HEK293T (cell line): Measurements from ENCODE around the gene RBM4B.

ENCODE experiments used
- BHLHE40 ChIP-seq: fragments of 450-650 bp; IDR thresholded peaks from 2 replicates; pipeline ENCODE4 v1.6.1; 2016; ENCODE audit warnings: mild to moderate bottlenecking, moderate library complexity, borderline replicate concordance
- ELF4 ChIP-seq: fragments of 450-650 bp; IDR thresholded peaks from 2 replicates; pipeline ENCODE4 v1.6.1; 2017; ENCODE audit warnings: antibody characterized with exemption
- FOXA1 ChIP-seq: fragments of 450-650 bp; IDR thresholded peaks from 2 replicates; pipeline ENCODE4 v1.6.1; 2016; ENCODE audit warnings: mild to moderate bottlenecking
- FOXK2 ChIP-seq: fragments of 450-650 bp; IDR thresholded peaks from 2 replicates; pipeline ENCODE4 v1.6.1; 2016; ENCODE audit warnings: mild to moderate bottlenecking
- FOXM1 ChIP-seq: fragments of 450-650 bp; IDR thresholded peaks from 2 replicates; pipeline ENCODE4 v1.6.1; 2017; ENCODE audit warnings: mild to moderate bottlenecking, borderline replicate concordance
- L3MBTL2 ChIP-seq: fragments of 450-650 bp; conservative IDR thresholded peaks from 2 replicates; pipeline ENCODE4 v1.6.1; 2016; ENCODE audit warnings: mild to moderate bottlenecking
- LEF1 ChIP-seq: fragments of 450-650 bp; IDR thresholded peaks from 2 replicates; pipeline ENCODE4 v1.6.1; 2017; ENCODE audit warnings: mild to moderate bottlenecking, borderline replicate concordance
- NFRKB ChIP-seq: fragments of 450-650 bp; IDR thresholded peaks from 2 replicates; pipeline ENCODE4 v1.6.1; 2016; ENCODE audit warnings: mild to moderate bottlenecking, moderate library complexity
- PKNOX1 ChIP-seq: fragments of 450-650 bp; IDR thresholded peaks from 2 replicates; pipeline ENCODE4 v1.6.1; 2016
- SP1 ChIP-seq: fragments of 450-650 bp; IDR thresholded peaks from 2 replicates; pipeline ENCODE4 v1.6.1; 2017
- SUZ12 ChIP-seq: fragments of 450-650 bp; IDR thresholded peaks from 2 replicates; pipeline ENCODE4 v1.6.1; 2016; ENCODE audit warnings: mild to moderate bottlenecking
- TARDBP ChIP-seq: fragments of 450-650 bp; IDR thresholded peaks from 2 replicates; pipeline ENCODE4 v1.6.1; 2016
- ZNF384 ChIP-seq: fragments of 450-650 bp; IDR thresholded peaks from 2 replicates; pipeline ENCODE4 v1.6.1; 2016

GRCh38 chr11:66646828-66647227, 30.9 kb downstream of the RBM4B start:
- TF ChIP-seq BHLHE40 (no peak), FOXK2 (no peak), SUZ12 (no peak), SP1 (no peak), ZNF384 (no peak), TARDBP (no peak), PKNOX1 (no peak), LEF1 (no peak), NFRKB (no peak), FOXA1 (no peak), ELF4 (no peak), FOXM1 (no peak), L3MBTL2 (no peak)
